ENCODE data around the gene ZNF324. TPM values are rescaled to one million over a fixed set of nuclear protein-coding genes. Genes with fewer than 3 reads are reported as not detected.

ZNF324 gene
- total and polyA plus RNA-seq, 2 of the 8 experiments (the other 6 are each of a cell fraction or from before 2014, with no cell fraction given), result 5.1 to 5.8 TPM

DNA sequence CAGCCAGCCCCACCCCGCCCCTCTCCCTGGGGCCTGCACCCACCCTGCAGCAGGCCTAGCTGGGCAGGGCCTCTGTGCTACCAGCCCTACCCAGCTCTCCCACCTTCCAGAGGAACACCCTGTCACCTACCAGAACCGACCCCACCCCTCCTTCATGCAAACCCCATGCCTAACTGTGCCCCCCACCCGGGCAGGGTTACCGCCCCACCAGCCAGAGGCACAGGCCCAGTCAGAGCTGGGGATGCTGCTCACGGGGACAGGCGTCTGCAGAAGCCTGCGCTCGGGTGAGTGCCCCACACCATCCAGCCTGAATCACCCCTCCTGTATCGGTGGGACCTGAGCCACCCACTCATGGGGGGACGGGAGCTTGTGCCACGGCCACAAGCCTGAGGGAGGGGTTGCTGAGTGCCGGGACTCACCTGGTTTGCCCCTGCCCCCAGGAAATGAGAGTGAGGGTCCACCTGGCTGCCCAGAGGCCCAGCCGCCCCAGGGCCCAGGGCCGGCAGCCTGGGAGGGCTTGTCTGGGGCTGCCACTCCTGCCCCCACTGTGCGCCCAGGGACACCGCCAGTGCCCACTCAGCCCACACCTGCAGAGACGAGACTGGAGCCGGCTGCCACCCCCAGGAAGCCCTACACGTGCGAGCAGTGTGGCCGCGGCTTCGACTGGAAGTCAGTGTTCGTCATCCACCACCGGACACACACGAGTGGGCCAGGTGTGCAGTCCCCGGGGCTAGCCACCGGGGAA lies 13.0 kb downstream of the ZNF324 start:
- Histone ChIP-seq H3K79me2 (ENCODE audit: control insufficient read depth in 1 of 2, insufficient read depth in 2 of 2, low read length in 2 of 2) (no peaks in the 10 kb centered on the region), H3K14ac (ENCODE audit: insufficient read length) (no peak overlapping the region), H2BK5ac (ENCODE audit: low read depth, low read length) (no peak overlapping the region), H3K27ac (ENCODE audit: low read depth, low read length) (no peak overlapping the region), H3K4me3 (ENCODE audit: extremely low read depth in 1 of 4, insufficient read depth in 2 of 4, low read depth in 3 of 4, low read length in 4 of 4) (no peak overlapping the region), H4K5ac (ENCODE audit: insufficient read length, low read depth, low read length) (no peak overlapping the region), H3K79me1 (ENCODE audit: low read depth, low read length) (no peaks in the 10 kb centered on the region), H3K9me3 (ENCODE audit: insufficient read depth in 2 of 2, low read depth in 1 of 2, low read length in 1 of 2) (no peaks in the 10 kb centered on the region), H4K91ac (replicated peaks; ENCODE audit: insufficient read length, low read length) (no peak overlapping the region), H2BK120ac (replicated peaks; ENCODE audit: low read depth, low read length) (no peak overlapping the region), H2AK5ac (ENCODE audit: low read depth, low read length) (no peak overlapping the region), H2BK20ac (ENCODE audit: low read length) (no peak overlapping the region), H2BK15ac (ENCODE audit: low read length) (no peak overlapping the region), H3K27me3 (replicated peaks in 1 of 4; ENCODE audit: control insufficient read depth in 3 of 4, extremely low read depth in 1 of 4, insufficient read depth in 3 of 4, low read length in 3 of 4) (peaks cover 0 to 3% (median 0%) of the 10 kb centered on the region in 4 experiments; a peak in 2 of 7 replicates), H3K56ac (replicated peaks; ENCODE audit: insufficient read length, low read depth, low read length) (no peak overlapping the region), H3K4me2 (ENCODE audit: insufficient read depth in 1 of 2, low read depth in 2 of 2, low read length in 2 of 2) (no peak overlapping the region), H3K9ac (replicated peaks in 1 of 4; ENCODE audit: extremely low read depth in 1 of 4, low read depth in 3 of 4, low read length in 3 of 4) (no peak overlapping the region), H3K23me2 (ENCODE audit: low read depth, low read length) (peaks cover 14% of the 10 kb centered on the region), H2BK12ac (ENCODE audit: low read depth, low read length) (no peak overlapping the region), H3K4ac (replicated peaks; ENCODE audit: insufficient read length, low read depth, low read length) (no peak overlapping the region), H3K4me1 (replicated peaks in 1 of 4; ENCODE audit: control insufficient read depth in 3 of 4, insufficient read depth in 4 of 4, low read length in 3 of 4) (peaks cover 0 to 6% (median 5%) of the 10 kb centered on the region in 4 experiments; a peak in 6 of 7 replicates), H4K8ac (ENCODE audit: extremely low read depth, insufficient read depth, low read length) (no peak overlapping the region; the same call in 1 of the 2 replicates), H4K20me1 (replicated peaks in 1 of 2; ENCODE audit: control insufficient read depth in 1 of 2, insufficient read depth in 2 of 2, low read length in 2 of 2) (no peaks in the 10 kb centered on the region), H3K18ac (ENCODE audit: extremely low read depth, low read length) (no peak overlapping the region), H3K36me3 (ENCODE audit: control insufficient read depth in 2 of 4, insufficient read depth in 4 of 4, low read length in 3 of 4) (peaks cover 0 to 2% (median 0%) of the 10 kb centered on the region in 4 experiments; a peak in 2 of 8 replicates), H3K23ac (ENCODE audit: insufficient read length) (no peak overlapping the region), H2AFZ (ENCODE audit: low read length) (no peak overlapping the region)
- WGBS, 2 experiments (ENCODE audit: extremely low coverage in 1 of 2, insufficient coverage in 1 of 2, insufficient read length in 1 of 2, insufficient replicate concordance in 2 of 2, low coverage in 1 of 2, low lambda C conversion rate in 2 of 2, missing lambda C conversion rate in 1 of 2), result 90% methylated on average over 28 of the region's 28 CpGs; no CpG with 5 or more reads in 1 of the 2 experiments
- POLR2A ChIA-PET (ENCODE audit: partially characterized antibody), result interaction anchor here (0.6 kb wide), 1 partner anchor 59 kb away, joined by 3 read pairs; no protein-coding TSS in a partner anchor
- no peak for TF ChIP-seq BCL11A (IDR thresholded peaks at IDR 0.05; ENCODE audit: low read depth in 2 of 2, low read length in 2 of 2)
- no peak for TF ChIP-seq SP1 (IDR thresholded peaks at IDR 0.05; ENCODE audit: low read depth, low read length)
- no peak for TF ChIP-seq EZH2 (IDR thresholded peaks at IDR 0.05; ENCODE audit: low read depth, low read length, severe bottlenecking)
- no peak for TF ChIP-seq BACH1 (IDR thresholded peaks at IDR 0.05; ENCODE audit: low read length)
- no peak for TF ChIP-seq NRF1 (IDR thresholded peaks at IDR 0.05; ENCODE audit: low read depth, low read length)
- TF ChIP-seq, protein P1, sequence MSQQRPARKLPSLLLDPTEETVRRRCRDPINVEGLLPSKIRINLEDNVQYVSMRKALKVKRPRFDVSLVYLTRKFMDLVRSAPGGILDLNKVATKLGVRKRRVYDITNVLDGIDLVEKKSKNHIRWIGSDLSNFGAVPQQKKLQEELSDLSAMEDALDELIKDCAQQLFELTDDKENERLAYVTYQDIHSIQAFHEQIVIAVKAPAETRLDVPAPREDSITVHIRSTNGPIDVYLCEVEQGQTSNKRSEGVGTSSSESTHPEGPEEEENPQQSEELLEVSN (IDR thresholded peaks at IDR 0.05), result no peak
- no peak for TF ChIP-seq ZNF274 (IDR thresholded peaks at IDR 0.05; ENCODE audit: borderline replicate concordance, extremely low read depth, low read length)
- TF ChIP-seq POLR2AphosphoS5 (IDR thresholded peaks at IDR 0.05; ENCODE audit: low read depth, low read length), result no peak
- no peak for TF ChIP-seq GTF2F1 (IDR thresholded peaks at IDR 0.05; ENCODE audit: borderline replicate concordance, low read depth, low read length)
- no peak for TF ChIP-seq CBX8 (IDR thresholded peaks at IDR 0.05; ENCODE audit: borderline replicate concordance, low read depth, low read length)
- no peak for TF ChIP-seq MAFK (IDR thresholded peaks at IDR 0.05; ENCODE audit: low read depth, low read length)
- FAIRE-seq (no peak), DNase-seq (ENCODE audit: low read depth in 1 of 2, low spot score in 2 of 2) (no peak)
- CTCF ChIA-PET (ENCODE audit: partially characterized antibody), result interaction anchor here (0.6 to 1.6 kb wide), 3 partner anchors 10 to 114 kb away, joined by 3 read pairs; no protein-coding TSS in a partner anchor
